Natural killer cell (primary cell): ENCODE data around the gene FEN1. TPM values are rescaled to one million over a fixed set of nuclear protein-coding genes. Genes with fewer than 3 reads are reported as not detected.

Experiments used
- ATAC-seq, 3 donors: fragments of 150-1000 bp in 2 of 3; fragments of 200-7000 bp in 1 of 3; cut with Tn5 transposase; 1 replicate in 1 of 3; 2 replicates in 2 of 3; pipeline ENCODE4 v1.10.0; 2021; ENCODE audit warnings: mild to moderate bottlenecking in 2 of 3, moderate library complexity in 2 of 3
- DNase-seq, 2 donors: peaks; one replicate each; pipeline versions ENCODE4 v3.0.0 to v3.0.0-alpha.2; 2013 to 2021; ENCODE audit warnings: mixed read lengths in 1 of 2
- H3K27ac ChIP-seq: one replicate; pipeline ENCODE4 v1.5.1; 2013; ENCODE audit warnings: mild to moderate bottlenecking, low read length
- H3K27me3 ChIP-seq: one replicate; pipeline ENCODE4 v1.6.1; 2013; ENCODE audit warnings: low read length; ENCODE audit not compliant: control insufficient read depth, insufficient read depth
- H3K36me3 ChIP-seq: one replicate; pipeline ENCODE4 v1.6.1; 2013; ENCODE audit warnings: low read length; ENCODE audit not compliant: control insufficient read depth, insufficient read depth
- H3K4me1 ChIP-seq: one replicate; pipeline ENCODE4 v1.6.1; 2013; ENCODE audit warnings: low read length; ENCODE audit not compliant: control insufficient read depth, insufficient read depth
- H3K4me3 ChIP-seq: one replicate; pipeline ENCODE4 v1.5.1; 2013; ENCODE audit warnings: low read length
- H3K9me3 ChIP-seq: one replicate; pipeline ENCODE4 v1.6.1; 2013; ENCODE audit warnings: low read length; ENCODE audit not compliant: control insufficient read depth, insufficient read depth
- H3K27ac Mint-ChIP-seq, 2 donors: one replicate each; pipeline ENCODE4 v1.8.0; 2022; ENCODE audit warnings: mild to moderate bottlenecking in 2 of 2, mixed read lengths in 2 of 2, moderate library complexity in 1 of 2
- H3K27me3 Mint-ChIP-seq, 2 donors: one replicate each; pipeline ENCODE4 v1.8.0; 2022; ENCODE audit warnings: low read depth in 2 of 2, mixed read lengths in 2 of 2
- H3K36me3 Mint-ChIP-seq: one replicate; pipeline ENCODE4 v1.8.0; 2022; ENCODE audit warnings: mixed read lengths
- H3K4me1 Mint-ChIP-seq, 2 donors: one replicate each; pipeline ENCODE4 v1.8.0; 2022; ENCODE audit warnings: mixed read lengths in 2 of 2
- H3K4me3 Mint-ChIP-seq: one replicate; pipeline ENCODE4 v1.8.0; 2022; ENCODE audit warnings: mild to moderate bottlenecking, moderate library complexity, mixed read lengths
- H3K9me3 Mint-ChIP-seq, 2 donors: one replicate each; pipeline ENCODE4 v1.8.0; 2022; ENCODE audit warnings: mixed read lengths in 2 of 2
- CTCF ChIP-seq: fragments of 200-600 bp; IDR thresholded peaks from one replicate; pipeline ENCODE4 v1.8.0; 2022; ENCODE audit warnings: antibody characterized with exemption
- WGBS: methylation state at CpG from one replicate; pipeline ENCODE4 v1.1.7; 2013; ENCODE audit warnings: missing lambda C conversion rate; ENCODE audit not compliant: insufficient coverage; 5-methylcytosine and 5-hydroxymethylcytosine counted together
- intact Hi-C: fragments of 100-400 bp; cut with micrococcal nuclease; formaldehyde crosslinking; loops from one replicate; pipeline ENCODE4 v1.14.2; 2022
- total RNA-seq, 4 donors: library from RNA; stranded (reverse); fragments of 120-200 nt in 1 of 4; gene quantifications; one replicate each; pipeline versions ENCODE4 v1.2.3 to v1.2.4, GENCODE V29; 2013 to 2022

Gene FEN1
- total RNA-seq, 3 donors from 2014 or later (not counting 1 experiment from before 2014, with no cell fraction given): 14.2 to 17.8 (median 17.5) TPM

GRCh38 chr11:61844909-61845565 lies 52.3 kb downstream of the FEN1 start:
- TF ChIP-seq CTCF: no peak
- 98% methylated on average over 15 of the region's 16 CpGs for WGBS
- intact Hi-C loops: no loop called here
- H3K9me3 Mint-ChIP-seq: no peaks in the 10 kb centered on the region
- H3K27ac Mint-ChIP-seq: no peak overlapping the region
- no peak overlapping the region for H3K4me3 Mint-ChIP-seq
- peaks cover 6% of the 10 kb centered on the region for H3K36me3 Mint-ChIP-seq
- ATAC-seq (no peak), DNase-seq (no peak)
- H3K27ac ChIP-seq: no peak overlapping the region
- H3K27me3 Mint-ChIP-seq: no peaks in the 10 kb centered on the region
- H3K4me3 ChIP-seq: no peak overlapping the region
- H3K9me3 ChIP-seq: no peaks in the 10 kb centered on the region
- no peaks in the 10 kb centered on the region for H3K27me3 ChIP-seq
- H3K36me3 ChIP-seq: peaks cover 7% of the 10 kb centered on the region
- H3K4me1 ChIP-seq: no peaks in the 10 kb centered on the region
- H3K4me1 Mint-ChIP-seq: no peaks in the 10 kb centered on the region

- TF ChIP-seq CTCF: no peak
- no peaks in the 10 kb centered on the region for H3K9me3 ChIP-seq
- no peak overlapping the region for H3K27ac ChIP-seq
- H3K9me3 Mint-ChIP-seq: no peaks in the 10 kb centered on the region
- intact Hi-C loops: no loop called here
- H3K4me1 ChIP-seq: no peaks in the 10 kb centered on the region
- peaks cover 5% of the 10 kb centered on the region for H3K36me3 ChIP-seq
- no peak overlapping the region for H3K27ac Mint-ChIP-seq
- DNase-seq (no peak), ATAC-seq (no peak)
- no peaks in the 10 kb centered on the region for H3K27me3 Mint-ChIP-seq
- peaks cover 6% of the 10 kb centered on the region for H3K36me3 Mint-ChIP-seq
- no peak overlapping the region for H3K4me3 Mint-ChIP-seq
- H3K27me3 ChIP-seq: no peaks in the 10 kb centered on the region
- WGBS: 88% methylated on average over 10 of the region's 10 CpGs
- H3K4me1 Mint-ChIP-seq: no peaks in the 10 kb centered on the region
- no peak overlapping the region for H3K4me3 ChIP-seq
Observed at GRCh38 chr11:61846362-61847020, 53.8 kb downstream of the FEN1 start.

Other genes with a start within 250 kb of the FEN1 start
- under 1 TPM in 1 of 3 donors, not detected in 2; 0.07 TPM for gene SYT7, start 211.8 kb upstream of the FEN1 start, total RNA-seq
- under 1 TPM; 0.18 to 0.48 (median 0.38) TPM for gene DAGLA, start 112.5 kb upstream of the FEN1 start, total RNA-seq
- 10 to 100 TPM in 1 of 3 donors, 1 to 10 TPM in 2; 4.9 to 15.3 (median 7.3) TPM for gene MYRF, start 40.3 kb upstream of the FEN1 start, total RNA-seq
- gene TMEM258, start 312 bp upstream of the FEN1 start, total RNA-seq: 10 to 100 TPM; 64.4 to 69.3 (median 66.1) TPM
- gene FADS1, start 24.1 kb downstream of the FEN1 start, total RNA-seq: 10 to 100 TPM in 2 of 3 donors, 1 to 10 TPM in 1; 9.3 to 17.2 (median 10.2) TPM
- gene FADS2, start 35.4 kb downstream of the FEN1 start, total RNA-seq: 10 to 100 TPM; 30.4 to 52.7 (median 34.4) TPM
- 10 to 100 TPM; 10.8 to 17.8 (median 11.5) TPM for gene FADS3, start 98.6 kb downstream of the FEN1 start, total RNA-seq
- not detected for gene RAB3IL1, start 124.7 kb downstream of the FEN1 start, total RNA-seq
- 1 to 10 TPM in 2 of 3 donors, under 1 TPM in 1; 0.32 to 2.0 (median 1.4) TPM for gene BEST1, start 157.4 kb downstream of the FEN1 start, total RNA-seq
- 1,000 to 10,000 TPM; 1,067 to 1,951 (median 1,796) TPM for gene FTH1, start 174.7 kb downstream of the FEN1 start, total RNA-seq